WI38 (cell line): ENCODE measurements around the gene PTGES2.

Experiments
- H3K4me3 ChIP-seq: 2 replicates; pipeline ENCODE4 v1.5.1; 2011; ENCODE audit warnings: low read depth, mild to moderate bottlenecking, control low read depth, low read length
- TF ChIP-seq, protein P1 (sequence below): IDR thresholded peaks from 2 replicates; pipeline ENCODE4 v1.5.1; 2012; ENCODE audit warnings: low read depth, mild to moderate bottlenecking, control low read depth, low read length

Gene PTGES2

GRCh38 chr9:128127568-128127989 lies at the start of gene PTGES2:
PTGES2 (minus strand) TSS chr9:128127729; CDS start chr9:128127717, 12 bp downstream.
- peak within 1 kb of the TSS; percentile 87 for H3K4me3 ChIP-seq
- TF ChIP-seq, protein P1, sequence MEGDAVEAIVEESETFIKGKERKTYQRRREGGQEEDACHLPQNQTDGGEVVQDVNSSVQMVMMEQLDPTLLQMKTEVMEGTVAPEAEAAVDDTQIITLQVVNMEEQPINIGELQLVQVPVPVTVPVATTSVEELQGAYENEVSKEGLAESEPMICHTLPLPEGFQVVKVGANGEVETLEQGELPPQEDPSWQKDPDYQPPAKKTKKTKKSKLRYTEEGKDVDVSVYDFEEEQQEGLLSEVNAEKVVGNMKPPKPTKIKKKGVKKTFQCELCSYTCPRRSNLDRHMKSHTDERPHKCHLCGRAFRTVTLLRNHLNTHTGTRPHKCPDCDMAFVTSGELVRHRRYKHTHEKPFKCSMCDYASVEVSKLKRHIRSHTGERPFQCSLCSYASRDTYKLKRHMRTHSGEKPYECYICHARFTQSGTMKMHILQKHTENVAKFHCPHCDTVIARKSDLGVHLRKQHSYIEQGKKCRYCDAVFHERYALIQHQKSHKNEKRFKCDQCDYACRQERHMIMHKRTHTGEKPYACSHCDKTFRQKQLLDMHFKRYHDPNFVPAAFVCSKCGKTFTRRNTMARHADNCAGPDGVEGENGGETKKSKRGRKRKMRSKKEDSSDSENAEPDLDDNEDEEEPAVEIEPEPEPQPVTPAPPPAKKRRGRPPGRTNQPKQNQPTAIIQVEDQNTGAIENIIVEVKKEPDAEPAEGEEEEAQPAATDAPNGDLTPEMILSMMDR = no peak

DNA sequence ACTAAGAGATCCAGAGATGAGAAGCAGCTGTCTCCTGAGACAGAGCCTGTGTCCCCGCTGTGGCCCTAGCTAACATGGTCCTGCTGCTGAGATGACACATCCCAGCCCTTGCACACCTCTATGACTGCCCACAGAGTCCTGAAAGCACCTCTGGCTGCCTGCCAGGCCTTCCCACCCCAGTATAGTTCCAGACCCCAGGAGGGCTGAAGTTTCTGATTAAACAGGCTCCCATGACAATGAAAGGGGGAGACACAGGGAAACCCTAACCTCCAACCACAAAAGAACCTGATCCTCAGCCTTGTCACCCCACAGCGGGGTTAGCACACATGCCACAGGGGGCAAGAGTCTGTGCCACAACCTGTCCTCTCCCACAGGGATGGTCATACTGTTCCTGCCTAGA lies 48.2 kb upstream of the PTGES2 start:
- TF ChIP-seq, protein P1 = no peak

DNA sequence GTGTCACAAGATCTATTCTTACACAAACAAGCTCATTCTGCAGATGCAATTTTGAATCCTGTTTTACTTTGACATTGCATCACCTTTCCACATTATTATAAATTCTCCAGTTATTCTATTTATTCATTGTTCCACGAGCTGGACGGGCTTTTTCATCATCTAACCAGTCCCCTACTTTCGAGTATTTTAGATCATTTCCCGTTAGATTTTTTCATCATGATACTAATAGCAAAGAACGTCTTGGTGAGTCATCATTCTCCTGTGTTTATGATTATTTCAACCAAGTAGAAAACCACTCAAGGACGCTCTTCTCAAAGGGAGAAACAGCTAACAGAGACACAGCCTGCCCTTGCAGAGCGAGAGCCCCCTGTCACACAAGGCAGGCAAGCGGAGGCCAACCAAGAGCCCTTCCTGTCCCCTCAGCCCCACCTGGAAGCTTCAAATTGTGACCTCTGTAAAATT lies 47.6 kb upstream of the PTGES2 start:
- TF ChIP-seq, protein P1 = no peak
- H3K4me3 ChIP-seq = peak overlapping the region; percentile 27

More for the DNA sequence above, 48.2 kb upstream of the PTGES2 start:
- H3K4me3 ChIP-seq = peak overlapping the region; percentile 27

DNA sequence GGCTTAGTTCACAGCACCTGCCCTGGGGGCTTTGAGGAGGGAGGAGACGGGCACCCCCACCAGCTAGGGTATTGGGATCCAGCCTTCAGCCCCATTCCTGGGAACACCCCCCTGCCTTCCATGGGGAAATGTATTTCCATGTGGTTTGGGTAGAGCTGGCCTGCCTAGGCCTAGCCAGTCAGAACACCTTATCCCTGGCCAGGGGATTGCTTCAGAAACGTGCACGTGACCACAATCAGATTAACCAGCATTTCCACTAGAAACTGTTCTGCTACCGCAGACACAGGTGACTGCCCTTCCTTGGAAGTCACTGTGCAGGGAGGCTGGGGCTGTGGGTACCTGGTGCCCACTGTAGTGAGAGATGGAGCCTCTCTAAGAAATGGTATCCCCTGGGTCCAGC lies 46.5 kb upstream of the PTGES2 start:
- TF ChIP-seq, protein P1 = no peak
- no peak overlapping the region for H3K4me3 ChIP-seq

DNA sequence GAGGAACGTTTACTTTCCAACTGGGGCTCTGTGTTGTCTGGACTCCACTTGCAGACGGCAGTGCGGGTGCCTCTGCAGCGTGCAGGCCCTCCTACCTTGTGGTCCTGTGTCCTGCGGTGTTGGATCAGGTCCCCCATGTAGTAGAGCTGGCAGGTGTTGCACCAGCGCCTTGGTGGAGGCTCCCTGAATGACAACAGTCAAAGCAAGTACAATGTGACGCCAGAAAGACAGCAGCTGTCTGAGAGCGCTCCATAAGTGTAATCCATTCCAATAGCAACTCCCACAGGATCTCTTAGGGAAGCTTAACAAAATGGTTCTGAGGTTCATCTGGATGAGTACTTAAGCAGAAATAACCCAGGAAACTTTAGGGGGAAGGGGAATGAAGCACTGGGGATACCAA lies 42.4 kb upstream of the PTGES2 start:
- no peak overlapping the region for H3K4me3 ChIP-seq
- TF ChIP-seq, protein P1 = no peak

DNA sequence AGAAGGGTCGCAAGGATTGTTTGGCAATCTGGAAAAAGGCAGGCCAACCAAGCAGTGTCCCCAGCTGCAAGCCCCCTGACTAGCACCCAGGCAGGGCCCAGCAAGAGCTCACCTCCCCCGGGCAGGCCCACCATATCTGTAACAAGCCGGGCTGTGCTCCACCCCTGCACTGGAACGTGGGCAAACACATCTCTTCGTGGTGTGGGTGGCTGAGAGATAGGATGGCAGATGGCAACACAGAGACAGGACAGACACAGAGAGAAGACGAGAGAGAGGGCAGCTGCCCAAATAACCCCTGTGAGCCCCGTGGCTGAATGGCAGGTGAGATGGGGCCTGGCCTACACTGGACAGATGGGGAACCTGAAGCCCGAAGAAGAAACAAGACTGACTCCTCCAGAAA lies 42.0 kb upstream of the PTGES2 start:
- no peak overlapping the region for H3K4me3 ChIP-seq
- TF ChIP-seq, protein P1 = no peak

DNA sequence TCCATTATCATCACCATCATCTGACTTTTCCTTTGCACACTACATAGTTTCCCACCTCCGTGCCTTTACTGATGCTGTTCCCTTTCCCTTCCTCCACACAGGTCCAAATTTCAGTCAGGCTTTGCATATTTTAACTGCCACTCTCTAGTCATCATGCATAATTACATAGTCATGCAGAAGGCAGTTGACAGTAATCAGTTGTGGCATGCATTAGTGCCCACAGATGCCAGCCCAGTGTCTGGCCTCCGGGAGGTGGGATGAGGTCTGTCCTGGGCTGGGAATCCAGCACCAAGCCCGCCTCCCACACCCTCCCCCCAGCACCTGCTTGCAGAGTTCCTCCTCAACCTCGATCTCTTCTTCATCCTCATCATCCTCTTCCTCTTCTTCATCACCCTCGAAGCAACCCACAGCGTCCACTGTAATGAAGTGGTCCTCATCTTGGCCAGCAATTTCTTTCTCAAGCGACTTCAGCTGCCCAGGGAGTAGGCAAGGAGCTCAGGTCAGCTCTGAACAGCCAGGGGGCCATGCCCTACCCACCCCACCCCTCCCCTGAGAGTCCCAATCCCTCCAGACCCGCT lies 41.3 kb upstream of the PTGES2 start:
- TF ChIP-seq, protein P1 = no peak
- no peak overlapping the region for H3K4me3 ChIP-seq
